NCI-H524 (cell line): Measurements from ENCODE around the gene FMC1.

ENCODE experiments used
- DNase-seq, 2 experiments: peaks; one replicate each; lab custom pipeline; 2025; lab: John Stamatoyannopoulos, UW

Gene FMC1

GRCh38 chr7:139374246-139374645 lies 33.1 kb downstream of the FMC1 start:
- no peak for DNase-seq

- peak; percentile 15 to 32 for DNase-seq
Observed at GRCh38 chr7:139382439-139382838, 41.3 kb downstream of the FMC1 start.

- DNase-seq: no peak
Observed at GRCh38 chr7:139384611-139385010, 43.5 kb downstream of the FMC1 start.

- DNase-seq: no peak
Observed at GRCh38 chr7:139387594-139387993, 46.5 kb downstream of the FMC1 start.

GRCh38 chr7:139389091-139389490 lies 48.0 kb downstream of the FMC1 start:
- no peak for DNase-seq

- DNase-seq: no peak
Observed at GRCh38 chr7:139389774-139390173, 48.6 kb downstream of the FMC1 start.

- DNase-seq: no peak
Observed at GRCh38 chr7:139393621-139394211, 52.6 kb downstream of the FMC1 start.

GRCh38 chr7:139394540-139394939 lies 53.4 kb downstream of the FMC1 start:
- no peak for DNase-seq
